ENCODE measurements around the gene KCNQ1OT1.

KCNQ1OT1 gene

DNA sequence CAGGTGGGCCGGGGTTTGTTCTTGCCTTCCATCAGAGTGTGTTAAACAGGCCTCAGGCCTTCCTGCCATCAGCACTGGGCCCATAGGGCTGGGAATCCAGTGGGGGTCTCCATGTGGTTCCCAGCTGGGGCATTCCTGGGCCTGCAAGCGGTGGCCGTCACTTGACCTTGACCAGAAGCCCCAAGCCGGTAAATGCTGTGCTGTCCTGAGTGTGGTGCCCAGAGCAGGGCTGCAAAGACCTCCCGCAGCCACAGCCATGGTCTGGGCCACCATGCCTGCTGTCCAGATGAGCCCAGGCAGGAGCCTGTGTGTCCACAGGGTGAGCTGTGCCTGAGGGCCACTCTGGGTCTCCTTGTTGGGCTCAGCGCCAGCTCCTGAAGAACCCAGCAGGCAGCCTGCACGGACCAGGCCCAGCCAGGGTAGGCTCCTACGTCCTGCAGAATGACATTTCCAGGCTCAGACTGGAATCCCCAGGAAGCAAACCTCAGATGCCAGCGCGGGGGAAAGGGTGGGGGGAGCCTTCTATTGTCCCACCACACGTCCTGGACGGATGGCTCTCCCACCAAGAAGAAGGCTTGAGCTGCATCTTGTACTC, 117.3 kb downstream of the KCNQ1OT1 start:
- DNase-seq (ENCODE audit: low spot score): no peak

DNA sequence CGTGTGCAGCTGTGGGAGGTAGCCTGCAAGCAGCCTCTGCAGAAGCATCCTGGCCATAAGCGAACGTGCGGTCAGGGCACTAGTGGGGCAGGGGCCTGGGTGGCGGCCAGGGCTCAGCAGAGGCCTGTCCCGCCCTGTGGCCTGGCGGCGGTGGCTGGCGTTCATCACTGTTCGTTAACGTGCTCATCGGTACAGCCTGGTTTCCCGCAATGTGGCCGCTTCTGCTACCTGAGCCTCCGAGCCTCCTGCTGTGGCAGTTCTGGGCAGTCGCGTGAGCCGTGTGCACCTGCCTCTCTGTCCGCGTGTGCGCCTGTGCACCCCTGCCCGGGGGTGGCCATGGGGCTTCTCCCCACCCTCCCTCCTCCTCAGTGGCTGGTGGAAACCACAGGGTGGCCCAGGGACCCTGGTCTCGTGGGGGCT, 117.9 kb downstream of the KCNQ1OT1 start:
- DNase-seq (ENCODE audit: low spot score): no peak

DNA sequence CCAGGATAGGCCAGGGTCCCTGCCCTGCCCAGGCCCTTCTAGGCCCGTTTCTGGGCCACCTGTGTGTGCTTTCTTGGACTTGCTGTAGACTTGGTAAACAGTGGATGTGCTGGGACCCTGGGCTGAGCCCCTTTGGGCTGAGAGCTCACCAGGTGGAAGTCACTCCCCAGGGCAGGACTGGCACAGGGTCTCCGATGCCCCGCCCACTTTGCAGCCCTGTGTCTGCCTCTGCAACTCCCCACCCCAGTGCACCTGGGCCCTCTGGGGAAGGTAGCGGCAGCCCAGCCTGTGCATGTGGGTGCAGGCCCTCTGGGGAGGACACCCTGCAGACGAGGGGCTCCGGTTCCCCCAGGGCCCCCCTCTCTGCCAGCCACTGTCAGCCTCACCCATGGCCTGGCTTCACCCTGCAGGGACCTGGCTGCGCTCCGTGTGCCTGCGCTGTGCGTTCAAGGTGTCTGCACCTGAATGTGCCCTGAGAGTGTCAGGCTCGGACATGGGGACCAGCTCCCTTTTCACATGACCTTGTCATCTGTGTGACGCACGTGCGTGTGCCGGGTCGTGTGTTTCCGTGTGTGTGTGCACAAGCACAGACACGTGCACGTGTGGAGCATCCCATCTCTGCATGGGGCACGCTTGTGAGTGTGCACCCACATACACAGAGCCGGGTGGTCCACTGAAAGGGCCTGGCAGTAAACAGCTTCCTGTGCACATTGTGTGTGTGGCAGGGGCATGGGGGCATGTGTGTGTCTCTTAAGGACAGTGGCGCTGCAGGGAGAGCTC, 118.5 kb downstream of the KCNQ1OT1 start:
- no peak for DNase-seq (ENCODE audit: low spot score)

DNA sequence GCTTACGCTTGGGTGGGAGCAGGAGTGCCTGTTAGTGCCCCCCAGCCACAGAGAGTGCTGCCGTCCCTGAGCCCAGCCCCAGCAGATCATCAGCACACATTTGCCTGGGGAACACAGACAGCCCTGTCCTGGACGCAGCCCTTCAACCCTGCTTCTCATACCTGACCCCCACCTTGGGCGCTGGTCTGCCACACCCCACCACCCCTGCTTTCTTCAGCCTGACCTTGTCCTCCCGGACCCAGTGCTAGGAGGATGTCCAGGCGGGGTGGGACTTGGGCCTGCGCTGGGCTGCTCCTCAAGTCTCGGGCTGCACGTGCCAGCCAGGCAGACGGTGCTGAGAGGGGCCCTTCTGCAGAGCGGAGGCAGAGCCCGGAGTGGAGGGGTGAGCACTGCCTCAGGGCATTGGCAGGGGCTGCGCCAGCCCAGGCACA, 119.2 kb downstream of the KCNQ1OT1 start:
- DNase-seq (ENCODE audit: low spot score): no peak

DNA sequence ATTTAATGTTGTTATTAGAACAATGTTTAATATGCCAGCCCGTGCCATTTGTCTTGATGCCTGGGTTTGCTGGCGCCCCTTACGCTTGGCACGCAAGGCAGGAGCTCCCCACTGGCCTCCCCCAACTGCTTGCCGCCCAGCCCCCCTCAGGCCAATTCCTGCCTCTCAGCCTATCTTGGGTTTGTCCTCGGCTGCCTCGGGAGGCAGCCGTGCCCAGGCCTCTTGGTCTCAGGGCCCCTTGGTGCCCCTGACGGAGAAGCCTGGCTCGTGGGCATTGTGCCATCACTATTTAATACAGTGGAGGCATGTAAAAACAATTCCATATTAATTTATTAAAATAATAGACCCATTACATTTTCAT, 119.8 kb downstream of the KCNQ1OT1 start:
- no peak for DNase-seq (ENCODE audit: low spot score)

DNA sequence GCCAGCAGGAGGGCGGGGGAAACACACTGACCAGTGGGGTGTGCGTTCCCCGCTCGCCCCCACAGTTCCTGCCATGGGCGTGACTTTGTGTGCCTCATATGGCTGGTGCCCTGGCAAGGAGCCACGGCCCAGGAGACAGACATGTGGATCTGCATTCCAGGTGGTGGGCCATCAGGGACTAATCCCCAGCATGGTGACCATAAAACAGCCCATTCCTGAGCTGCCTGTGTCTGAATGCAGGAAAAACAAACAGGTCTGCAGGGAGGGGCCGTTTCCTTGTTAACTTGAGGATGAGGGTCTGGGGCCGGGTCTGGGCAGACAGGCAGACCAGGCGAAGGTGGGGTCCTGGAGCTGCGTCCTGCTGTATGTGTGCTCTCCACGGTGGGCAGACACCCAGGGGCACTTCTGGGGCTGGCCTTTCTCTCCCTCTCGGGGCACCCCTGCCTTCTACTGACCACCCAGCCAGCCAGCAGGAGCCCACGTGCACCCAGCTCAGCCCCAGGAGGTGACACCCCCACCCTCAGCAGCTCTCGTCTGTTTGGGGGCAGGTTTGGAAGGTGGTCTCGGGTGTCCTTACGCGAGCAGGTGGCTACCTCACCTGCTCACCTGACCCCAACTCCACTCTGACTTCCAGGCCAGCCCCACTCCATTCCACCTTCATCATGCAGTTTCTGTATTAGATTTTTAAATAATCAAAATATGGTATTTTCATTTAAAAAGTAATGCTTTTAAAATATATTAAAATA, 120.3 kb downstream of the KCNQ1OT1 start:
- DNase-seq (ENCODE audit: low spot score): no peak

DNA sequence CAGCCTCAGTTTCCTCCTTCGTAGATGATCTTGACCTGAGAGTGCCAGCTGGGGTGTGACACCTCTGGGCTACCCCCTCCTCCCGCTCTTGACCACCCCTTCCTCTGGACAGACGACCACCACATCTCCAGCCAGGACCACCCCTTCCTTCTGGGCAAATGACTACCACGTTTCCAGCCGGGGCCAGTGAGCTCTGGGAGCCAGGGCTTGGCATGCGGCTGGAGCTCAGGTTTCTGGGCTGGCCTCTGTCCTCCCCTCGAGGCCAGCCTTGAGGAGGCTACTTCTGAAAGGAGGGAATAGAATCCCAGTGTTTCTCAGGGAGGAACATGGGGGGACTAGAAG, 120.9 kb downstream of the KCNQ1OT1 start:
- no peak for DNase-seq (ENCODE audit: low spot score)

DNA sequence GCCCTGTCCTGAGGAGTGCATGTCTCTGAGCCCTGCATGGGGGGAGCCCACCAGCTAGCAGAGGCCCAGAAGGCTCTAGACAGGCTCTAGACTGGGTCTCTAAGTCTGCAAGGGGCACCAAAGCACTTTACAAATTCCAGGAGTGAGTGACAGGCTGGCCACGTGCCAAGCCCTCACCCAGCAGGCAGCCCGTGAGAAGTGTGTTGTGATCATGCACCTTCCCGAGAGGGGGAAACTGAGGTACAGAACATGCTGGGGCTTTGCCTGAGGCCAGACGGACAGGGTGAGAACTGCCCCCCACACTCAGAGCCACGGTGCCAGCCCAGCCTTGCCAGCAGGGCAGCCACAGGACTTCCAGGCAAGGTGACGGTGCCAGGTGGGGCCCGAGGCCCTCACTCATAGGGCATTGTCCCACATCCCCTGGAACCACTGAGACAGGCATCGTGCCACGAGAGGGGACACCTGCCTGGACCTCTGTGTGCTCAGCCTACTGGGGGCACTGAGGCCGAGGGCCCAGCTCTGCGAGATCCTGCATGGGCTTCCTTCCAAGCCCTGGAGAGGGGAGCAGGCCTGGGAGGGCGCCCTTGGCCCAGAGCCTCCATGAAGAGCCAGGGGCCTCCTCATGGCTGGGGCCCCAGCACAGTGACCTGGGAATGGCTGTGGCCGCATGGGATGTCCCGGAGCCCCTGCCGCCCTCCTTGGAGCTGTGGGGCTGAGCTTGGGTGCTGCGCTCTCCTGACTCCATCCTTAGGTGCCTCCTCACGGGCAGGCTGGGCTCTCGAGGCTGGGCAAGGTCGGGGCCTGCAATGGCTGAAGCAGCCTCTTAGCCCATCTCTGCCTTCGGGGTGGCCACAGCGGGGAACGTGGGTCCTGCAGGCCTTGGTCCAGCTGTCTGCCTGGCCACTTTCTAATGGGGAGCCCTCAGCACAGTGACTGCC, 121.5 kb downstream of the KCNQ1OT1 start:
- DNase-seq (ENCODE audit: low spot score): no peak

DNA sequence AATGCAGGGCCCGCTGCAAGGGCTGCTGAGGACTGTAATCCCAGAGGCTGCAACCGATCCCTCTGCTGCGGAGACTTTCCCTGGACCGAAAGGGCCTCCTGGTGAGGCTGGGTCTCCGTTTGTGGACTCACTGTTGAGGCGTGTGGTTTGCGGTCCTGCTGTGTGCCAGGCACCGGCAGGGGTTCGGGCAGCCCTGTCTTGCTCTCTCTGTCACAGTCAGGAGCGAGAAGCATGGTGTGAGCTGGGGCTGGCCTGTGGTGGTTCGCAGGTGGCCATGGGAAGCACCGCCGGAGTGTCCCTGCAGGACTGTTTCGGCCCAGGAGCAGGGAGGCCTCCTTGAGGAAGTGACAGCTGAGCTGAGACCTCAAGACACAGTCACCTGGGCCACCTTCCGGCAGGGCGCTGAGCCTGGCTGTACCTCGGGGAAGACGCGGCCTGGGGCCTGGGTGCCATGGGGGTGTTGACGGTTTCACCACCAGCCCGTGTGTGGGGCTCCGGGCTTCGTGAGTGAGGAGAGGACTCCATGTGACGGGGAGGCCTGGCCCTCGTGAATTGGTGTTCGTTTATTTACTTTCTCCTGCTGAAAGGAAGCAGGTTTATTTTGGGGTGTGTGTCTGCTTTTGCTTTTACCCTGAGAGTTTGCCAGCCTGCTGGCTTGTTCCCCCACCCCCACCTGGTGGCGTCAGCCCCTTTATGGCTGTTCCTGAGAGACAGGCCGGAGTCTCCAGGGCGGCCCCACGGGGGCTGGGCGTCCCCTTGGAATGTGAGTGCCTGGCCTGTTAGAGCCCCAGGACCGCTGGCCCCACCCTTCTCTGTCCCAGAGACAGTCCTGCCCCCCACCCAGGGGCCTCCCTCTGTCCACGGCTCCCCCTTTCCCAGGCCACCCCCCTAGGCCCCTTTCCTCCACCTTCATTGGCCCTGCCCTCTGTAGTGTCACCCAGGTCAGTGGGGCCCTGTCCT, 122.5 kb downstream of the KCNQ1OT1 start:
- no peak for DNase-seq (ENCODE audit: low spot score)

DNA sequence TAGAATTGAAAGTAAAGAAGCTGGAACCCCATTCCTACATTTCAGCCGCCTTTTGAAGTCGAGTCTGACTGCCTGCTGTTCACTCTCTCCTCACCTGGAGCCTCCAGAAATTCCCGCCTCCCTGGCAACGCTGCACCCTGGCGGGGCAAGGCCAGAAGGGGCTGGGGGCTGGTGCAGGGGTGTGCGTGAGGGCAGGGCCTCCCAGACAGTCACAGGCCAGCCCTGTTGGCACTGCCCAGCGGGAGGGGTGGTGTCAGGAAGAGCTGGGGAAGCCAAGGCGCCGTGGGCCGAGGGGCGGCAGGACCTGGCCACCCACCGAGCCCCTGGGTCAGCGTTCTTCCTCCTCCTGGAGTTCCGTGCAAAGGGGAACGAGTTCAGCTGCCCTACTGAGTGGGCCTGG, 123.2 kb downstream of the KCNQ1OT1 start:
- DNase-seq (ENCODE audit: low spot score): no peak

DNA sequence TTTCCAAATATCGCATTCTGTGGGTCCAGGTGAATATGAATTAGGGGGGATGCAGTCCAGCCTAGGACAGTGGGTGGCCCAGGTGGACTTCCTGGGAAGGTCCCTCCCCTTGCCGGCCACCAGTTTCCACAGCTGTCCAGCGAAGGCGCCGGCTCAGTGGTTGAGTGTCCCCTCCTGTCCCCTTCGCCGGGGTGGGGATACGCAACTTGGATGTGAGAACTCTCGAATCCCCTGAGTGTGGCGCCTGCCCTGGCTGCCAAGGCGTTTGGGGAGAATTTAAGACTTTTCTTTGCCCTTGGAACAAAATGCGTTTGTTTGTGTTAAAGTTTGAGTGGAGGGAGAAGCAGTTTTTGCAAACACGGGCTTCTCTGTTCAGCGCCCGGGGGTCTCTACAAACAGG, 123.7 kb downstream of the KCNQ1OT1 start:
- no peak for DNase-seq (ENCODE audit: low spot score)

DNA sequence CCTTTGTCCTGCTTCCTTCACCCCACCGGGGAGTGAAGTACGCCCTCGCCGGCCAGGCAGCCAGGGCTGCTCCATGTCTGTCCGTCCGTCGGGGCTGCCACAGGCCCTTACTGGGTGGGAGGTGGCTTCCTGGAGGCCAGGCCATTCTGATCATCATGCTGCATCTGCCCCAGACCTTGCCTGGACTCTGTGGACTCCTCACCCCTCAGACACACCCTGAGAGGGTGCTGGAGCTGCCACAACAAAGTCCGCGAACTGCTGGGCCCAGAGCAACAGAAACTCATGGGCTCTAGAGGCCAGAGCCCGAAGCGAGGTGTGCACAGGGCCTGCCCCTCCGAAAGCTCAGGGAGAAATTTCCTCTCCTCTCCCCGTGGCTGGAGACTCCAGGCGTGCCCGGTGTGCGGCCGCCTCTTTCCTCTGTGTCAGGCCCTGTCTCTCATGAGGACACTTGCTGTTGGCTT, 124.2 kb downstream of the KCNQ1OT1 start:
- no peak for DNase-seq (ENCODE audit: low spot score)

DNA sequence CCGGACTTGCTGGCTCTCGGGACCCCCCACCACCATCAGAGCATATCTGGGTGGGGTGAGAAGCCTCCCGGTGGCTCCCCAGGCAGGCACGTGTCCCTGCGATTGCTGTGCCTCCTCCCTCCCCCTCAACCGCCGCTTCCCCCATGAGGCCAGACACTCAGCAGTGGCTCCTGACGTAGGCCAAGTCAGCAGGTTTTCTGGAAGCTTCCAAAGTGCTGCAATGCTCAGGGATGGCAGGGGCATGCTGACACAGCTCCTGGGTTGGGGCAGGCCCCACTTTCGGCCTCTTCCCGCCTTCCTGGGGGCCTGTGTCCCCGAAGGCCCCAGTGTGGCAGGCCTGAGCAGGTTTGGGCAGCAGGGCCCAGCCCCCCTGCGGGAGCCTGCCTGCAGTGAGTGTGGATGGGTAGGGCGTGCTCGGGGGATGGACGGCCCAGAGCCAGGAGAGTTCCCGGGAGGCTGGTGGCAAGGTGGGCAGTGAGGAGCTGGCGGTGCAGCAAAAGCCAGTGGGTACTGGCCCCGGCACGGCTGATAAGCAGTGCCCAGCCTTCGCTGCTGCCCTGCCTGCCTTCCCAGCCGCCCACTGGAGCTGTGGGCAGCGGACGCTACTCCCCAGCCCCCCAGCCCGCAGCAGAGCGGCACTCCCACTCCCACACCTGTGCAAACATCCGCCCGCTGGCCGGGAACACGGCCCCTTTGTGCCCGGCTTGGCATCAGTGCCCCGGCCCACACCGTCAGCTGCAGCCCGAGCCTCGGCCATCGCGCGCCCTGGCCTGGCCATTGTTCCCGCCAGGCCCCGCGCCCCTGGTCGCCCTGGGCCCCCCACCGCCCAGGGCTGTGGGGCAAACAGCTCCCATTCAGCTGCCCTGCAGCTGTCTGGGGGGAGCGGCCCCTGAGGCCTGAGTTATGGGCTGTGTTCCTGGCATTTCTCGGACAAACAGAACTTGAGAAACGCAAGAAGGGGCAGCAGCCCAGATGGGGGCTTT, 125.0 kb downstream of the KCNQ1OT1 start:
- no peak for DNase-seq (ENCODE audit: low spot score)

DNA sequence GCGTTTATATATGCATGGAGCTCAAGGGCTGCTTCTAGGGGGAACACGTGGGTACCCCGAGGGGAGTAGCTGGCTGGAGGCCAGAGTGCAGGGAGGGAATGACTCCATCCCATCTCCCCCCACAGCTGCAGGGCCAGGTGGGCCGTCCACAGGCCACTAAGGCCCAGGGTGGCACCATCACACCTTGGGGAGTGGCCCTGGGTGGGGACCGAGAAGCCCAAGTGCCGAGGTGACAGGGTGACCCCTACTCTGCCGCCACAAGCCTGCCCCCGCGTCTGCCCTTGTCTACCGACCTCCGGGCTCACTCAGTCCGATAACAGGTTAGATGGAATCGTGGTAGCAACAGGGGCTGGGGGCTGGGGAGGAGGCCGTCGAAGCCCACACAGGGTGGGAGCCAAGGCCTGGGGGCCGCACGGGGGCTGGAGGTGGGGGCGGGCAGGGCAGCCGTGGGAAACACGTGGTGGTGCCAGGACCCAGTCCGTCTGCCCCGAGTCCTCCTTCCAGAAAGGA, 125.7 kb downstream of the KCNQ1OT1 start:
- no peak for DNase-seq (ENCODE audit: low spot score)

DNA sequence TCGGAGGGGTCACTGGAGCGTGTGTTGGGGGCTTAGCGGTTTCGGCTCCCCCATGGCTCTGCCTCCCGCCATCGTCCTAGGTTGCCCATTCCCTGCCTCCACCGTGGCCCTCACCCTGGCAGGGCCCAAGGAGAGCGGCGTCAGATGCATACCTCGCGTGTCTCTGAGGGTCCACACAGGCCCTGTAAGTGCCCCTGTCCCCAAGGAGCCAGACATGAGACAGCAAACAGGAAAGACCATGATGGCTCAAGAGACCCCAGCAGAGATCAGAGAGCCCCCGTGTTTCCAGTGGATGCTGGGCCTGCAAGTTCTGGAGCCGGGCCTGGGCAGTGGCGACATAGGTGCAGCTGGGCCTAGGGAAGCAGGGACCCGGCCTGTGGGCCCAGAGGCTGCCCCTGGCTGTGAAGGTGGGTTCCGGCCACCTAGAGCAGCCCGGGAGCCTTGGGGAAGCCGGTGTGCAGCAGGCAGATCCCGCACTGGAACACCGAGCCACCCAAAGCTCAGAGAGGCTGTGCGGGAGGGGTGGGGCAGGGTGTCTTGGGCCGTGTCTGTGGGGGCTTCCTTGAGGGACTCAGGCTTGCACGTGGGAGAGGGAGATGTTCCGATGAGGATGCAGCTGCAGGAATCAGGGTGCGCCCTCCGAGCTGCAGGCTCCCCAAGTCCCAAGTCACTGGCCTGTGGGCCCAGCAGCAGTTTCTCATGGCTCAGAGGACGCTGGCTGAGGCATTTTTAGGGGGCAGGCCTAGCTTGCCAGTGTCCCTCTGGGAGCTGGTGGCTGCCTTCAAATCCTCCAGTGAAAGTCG, 126.4 kb downstream of the KCNQ1OT1 start:
- no peak for DNase-seq (ENCODE audit: low spot score)

DNA sequence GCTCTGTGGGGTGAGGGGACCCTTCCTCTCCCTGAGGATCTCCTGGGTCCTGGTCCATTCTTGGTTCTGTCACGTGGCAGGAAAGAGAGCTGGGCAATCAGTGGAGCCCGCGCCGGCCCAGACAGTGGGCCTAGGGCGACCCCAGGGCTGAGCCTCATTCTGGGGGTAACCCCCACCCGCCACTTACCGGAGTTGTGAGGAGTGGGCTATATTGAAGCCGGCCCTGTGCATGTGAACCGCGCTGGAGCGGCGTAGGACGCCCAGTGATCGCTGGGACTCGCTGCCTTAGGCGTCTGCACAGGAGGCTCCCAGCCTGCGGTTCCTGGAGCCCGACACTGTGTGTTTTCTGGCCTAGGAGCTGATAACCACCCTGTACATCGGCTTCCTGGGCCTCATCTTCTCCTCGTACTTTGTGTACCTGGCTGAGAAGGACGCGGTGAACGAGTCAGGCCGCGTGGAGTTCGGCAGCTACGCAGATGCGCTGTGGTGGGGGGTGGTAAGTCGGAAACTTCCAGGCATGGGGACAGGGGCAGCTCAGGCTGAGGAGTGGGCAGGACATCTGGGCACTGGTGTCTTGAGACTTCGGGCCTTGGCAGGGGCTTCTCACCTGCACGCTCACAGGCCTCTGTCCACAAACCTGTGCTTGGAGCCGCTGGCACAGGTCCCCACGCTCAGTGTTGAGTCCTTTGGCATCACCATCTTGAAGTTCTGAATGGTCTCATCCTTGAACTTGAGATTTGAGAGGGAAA, 127.1 kb downstream of the KCNQ1OT1 start:
- DNase-seq (ENCODE audit: low spot score): no peak

DNA sequence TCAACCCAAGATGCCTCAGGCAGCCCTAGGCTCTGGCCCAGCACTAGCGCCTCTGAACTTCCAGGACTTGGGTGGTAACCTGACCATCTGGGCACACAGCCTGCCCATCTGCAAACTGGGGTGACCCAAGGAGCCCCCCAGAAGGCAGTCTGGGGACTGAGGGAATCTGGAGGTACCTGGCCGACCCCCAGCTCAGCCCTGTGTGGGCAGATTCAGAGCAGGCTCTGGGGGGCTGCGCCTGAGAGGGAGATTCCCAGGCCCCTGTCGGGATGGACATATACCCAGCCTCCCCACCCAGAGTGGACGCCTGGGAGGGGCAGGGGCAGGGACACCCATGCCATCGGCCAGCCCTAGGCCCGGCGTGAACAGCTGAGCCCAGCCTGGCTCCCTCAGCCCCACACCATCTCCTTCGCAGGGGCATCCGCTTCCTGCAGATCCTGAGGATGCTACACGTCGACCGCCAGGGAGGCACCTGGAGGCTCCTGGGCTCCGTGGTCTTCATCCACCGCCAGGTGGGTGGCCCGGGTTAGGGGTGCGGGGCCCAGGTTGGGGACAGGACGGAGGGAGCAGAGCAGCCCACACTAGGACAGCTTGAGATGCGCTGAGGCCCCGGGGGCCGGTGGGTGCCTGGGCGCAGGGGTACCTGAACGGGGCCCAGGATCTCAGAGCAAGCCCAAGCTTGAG, 128.1 kb downstream of the KCNQ1OT1 start:
- no peak for DNase-seq (ENCODE audit: low spot score)
